ENCODE measurements around the gene KRT73. TPM values are rescaled to one million over a fixed set of nuclear protein-coding genes. Genes with fewer than 3 reads are reported as not detected.

KRT73 gene
- not detected in 2 replicates for total RNA-seq (2014; rRNA removed; shearing (Covaris generic))
- not detected in 2 replicates for polyA plus RNA-seq (2016; fragmentation: Nextera tagmentation; extraction: Ambion mirVana)
- long read RNA-seq, result 0 reads

GRCh38 chr12:52618216-52618615 lies at the start of gene KRT73:
TSS of gene KRT73 (minus strand) at chr12:52618559. CDS start at chr12:52618524, 35 bp downstream.
- no peaks in the 10 kb centered on the region for H3K79me2 ChIP-seq (replicated peaks; ENCODE audit: insufficient read depth)

More at GRCh38 chr12:52618216-52618615, at the start of gene KRT73:
- no peak within 1 kb of the TSS for H3K4me2 ChIP-seq
- no peak within 1 kb of the TSS for H3K27ac ChIP-seq (ENCODE audit: low read depth)
- no peak within 1 kb of the TSS for H3K4me3 Mint-ChIP-seq
- H3K4me3 ChIP-seq, result no peak within 1 kb of the TSS
- H2AFZ ChIP-seq, result no peak within 1 kb of the TSS
- H3F3A ChIP-seq (replicated peaks; ENCODE audit: low read depth), result no peaks in the 10 kb centered on the region
- H3K36me3 ChIP-seq (ENCODE audit: insufficient read depth), result no peaks in the 10 kb centered on the region
- H3K27me3 ChIP-seq (ENCODE audit: insufficient read depth), result no peaks in the 10 kb centered on the region
- ATAC-seq (no peak), DNase-seq (ENCODE audit: low spot score) (no peak)
- H4K20me1 ChIP-seq (replicated peaks; ENCODE audit: insufficient read depth), result no peaks in the 10 kb centered on the region
- H3K4me1 Mint-ChIP-seq, result no peaks in the 10 kb centered on the region
- H3K27ac Mint-ChIP-seq, result no peak within 1 kb of the TSS
- no peaks in the 10 kb centered on the region for H3K9me2 ChIP-seq (ENCODE audit: insufficient read depth)
- peaks cover 5% of the 10 kb centered on the region for H3K27me3 Mint-ChIP-seq (ENCODE audit: insufficient read depth, low read depth, poor library complexity)
- no peaks in the 10 kb centered on the region for H3K36me3 Mint-ChIP-seq (ENCODE audit: low read depth)
- no peaks in the 10 kb centered on the region for H3K4me1 ChIP-seq (ENCODE audit: insufficient read depth)
- no peaks in the 10 kb centered on the region; the same call in 2 of the 3 replicates for H3K9me3 Mint-ChIP-seq
- TF ChIP-seq, protein P1, sequence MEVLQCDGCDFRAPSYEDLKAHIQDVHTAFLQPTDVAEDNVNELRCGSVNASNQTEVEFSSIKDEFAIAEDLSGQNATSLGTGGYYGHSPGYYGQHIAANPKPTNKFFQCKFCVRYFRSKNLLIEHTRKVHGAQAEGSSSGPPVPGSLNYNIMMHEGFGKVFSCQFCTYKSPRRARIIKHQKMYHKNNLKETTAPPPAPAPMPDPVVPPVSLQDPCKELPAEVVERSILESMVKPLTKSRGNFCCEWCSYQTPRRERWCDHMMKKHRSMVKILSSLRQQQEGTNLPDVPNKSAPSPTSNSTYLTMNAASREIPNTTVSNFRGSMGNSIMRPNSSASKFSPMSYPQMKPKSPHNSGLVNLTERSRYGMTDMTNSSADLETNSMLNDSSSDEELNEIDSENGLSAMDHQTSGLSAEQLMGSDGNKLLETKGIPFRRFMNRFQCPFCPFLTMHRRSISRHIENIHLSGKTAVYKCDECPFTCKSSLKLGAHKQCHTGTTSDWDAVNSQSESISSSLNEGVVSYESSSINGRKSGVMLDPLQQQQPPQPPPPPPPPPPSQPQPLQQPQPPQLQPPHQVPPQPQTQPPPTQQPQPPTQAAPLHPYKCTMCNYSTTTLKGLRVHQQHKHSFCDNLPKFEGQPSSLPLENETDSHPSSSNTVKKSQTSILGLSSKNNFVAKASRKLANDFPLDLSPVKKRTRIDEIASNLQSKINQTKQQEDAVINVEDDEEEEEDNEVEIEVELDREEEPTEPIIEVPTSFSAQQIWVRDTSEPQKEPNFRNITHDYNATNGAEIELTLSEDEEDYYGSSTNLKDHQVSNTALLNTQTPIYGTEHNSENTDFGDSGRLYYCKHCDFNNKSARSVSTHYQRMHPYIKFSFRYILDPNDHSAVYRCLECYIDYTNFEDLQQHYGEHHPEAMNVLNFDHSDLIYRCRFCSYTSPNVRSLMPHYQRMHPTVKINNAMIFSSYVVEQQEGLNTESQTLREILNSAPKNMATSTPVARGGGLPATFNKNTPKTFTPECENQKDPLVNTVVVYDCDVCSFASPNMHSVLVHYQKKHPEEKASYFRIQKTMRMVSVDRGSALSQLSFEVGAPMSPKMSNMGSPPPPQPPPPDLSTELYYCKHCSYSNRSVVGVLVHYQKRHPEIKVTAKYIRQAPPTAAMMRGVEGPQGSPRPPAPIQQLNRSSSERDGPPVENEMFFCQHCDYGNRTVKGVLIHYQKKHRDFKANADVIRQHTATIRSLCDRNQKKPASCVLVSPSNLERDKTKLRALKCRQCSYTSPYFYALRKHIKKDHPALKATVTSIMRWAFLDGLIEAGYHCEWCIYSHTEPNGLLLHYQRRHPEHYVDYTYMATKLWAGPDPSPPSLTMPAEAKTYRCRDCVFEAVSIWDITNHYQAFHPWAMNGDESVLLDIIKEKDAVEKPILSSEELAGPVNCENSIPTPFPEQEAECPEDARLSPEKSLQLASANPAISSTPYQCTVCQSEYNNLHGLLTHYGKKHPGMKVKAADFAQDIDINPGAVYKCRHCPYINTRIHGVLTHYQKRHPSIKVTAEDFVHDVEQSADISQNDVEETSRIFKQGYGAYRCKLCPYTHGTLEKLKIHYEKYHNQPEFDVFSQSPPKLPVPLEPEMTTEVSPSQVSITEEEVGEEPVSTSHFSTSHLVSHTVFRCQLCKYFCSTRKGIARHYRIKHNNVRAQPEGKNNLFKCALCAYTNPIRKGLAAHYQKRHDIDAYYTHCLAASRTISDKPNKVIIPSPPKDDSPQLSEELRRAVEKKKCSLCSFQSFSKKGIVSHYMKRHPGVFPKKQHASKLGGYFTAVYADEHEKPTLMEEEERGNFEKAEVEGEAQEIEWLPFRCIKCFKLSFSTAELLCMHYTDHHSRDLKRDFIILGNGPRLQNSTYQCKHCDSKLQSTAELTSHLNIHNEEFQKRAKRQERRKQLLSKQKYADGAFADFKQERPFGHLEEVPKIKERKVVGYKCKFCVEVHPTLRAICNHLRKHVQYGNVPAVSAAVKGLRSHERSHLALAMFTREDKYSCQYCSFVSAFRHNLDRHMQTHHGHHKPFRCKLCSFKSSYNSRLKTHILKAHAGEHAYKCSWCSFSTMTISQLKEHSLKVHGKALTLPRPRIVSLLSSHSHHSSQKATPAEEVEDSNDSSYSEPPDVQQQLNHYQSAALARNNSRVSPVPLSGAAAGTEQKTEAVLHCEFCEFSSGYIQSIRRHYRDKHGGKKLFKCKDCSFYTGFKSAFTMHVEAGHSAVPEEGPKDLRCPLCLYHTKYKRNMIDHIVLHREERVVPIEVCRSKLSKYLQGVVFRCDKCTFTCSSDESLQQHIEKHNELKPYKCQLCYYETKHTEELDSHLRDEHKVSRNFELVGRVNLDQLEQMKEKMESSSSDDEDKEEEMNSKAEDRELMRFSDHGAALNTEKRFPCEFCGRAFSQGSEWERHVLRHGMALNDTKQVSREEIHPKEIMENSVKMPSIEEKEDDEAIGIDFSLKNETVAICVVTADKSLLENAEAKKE (CRISPR knock-in tag; IDR thresholded peaks at IDR 0.05), result no peak
- TF ChIP-seq JUNB (IDR thresholded peaks at IDR 0.05; ENCODE audit: unreplicated experiment) (no peak), POLR2AphosphoS5 (IDR thresholded peaks at IDR 0.05; ENCODE audit: low read depth) (no peak)
- TF ChIP-seq, protein P2, sequence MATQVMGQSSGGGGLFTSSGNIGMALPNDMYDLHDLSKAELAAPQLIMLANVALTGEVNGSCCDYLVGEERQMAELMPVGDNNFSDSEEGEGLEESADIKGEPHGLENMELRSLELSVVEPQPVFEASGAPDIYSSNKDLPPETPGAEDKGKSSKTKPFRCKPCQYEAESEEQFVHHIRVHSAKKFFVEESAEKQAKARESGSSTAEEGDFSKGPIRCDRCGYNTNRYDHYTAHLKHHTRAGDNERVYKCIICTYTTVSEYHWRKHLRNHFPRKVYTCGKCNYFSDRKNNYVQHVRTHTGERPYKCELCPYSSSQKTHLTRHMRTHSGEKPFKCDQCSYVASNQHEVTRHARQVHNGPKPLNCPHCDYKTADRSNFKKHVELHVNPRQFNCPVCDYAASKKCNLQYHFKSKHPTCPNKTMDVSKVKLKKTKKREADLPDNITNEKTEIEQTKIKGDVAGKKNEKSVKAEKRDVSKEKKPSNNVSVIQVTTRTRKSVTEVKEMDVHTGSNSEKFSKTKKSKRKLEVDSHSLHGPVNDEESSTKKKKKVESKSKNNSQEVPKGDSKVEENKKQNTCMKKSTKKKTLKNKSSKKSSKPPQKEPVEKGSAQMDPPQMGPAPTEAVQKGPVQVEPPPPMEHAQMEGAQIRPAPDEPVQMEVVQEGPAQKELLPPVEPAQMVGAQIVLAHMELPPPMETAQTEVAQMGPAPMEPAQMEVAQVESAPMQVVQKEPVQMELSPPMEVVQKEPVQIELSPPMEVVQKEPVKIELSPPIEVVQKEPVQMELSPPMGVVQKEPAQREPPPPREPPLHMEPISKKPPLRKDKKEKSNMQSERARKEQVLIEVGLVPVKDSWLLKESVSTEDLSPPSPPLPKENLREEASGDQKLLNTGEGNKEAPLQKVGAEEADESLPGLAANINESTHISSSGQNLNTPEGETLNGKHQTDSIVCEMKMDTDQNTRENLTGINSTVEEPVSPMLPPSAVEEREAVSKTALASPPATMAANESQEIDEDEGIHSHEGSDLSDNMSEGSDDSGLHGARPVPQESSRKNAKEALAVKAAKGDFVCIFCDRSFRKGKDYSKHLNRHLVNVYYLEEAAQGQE (IDR thresholded peaks at IDR 0.05; ENCODE audit: unreplicated experiment), result no peak

Data from GM23338 (cell line).